Epithelial cell of esophagus (primary cell): Measurements from ENCODE around the gene PDK2.
A peak's percentile ranks its signal among the peaks of the same experiment; 100 is the strongest.

Source experiments
- DNase-seq: peaks from one replicate; pipeline ENCODE4 v3.0.0; 2010; ENCODE audit warnings: low read depth
- H3K4me3 ChIP-seq: 2 replicates; pipeline ENCODE4 v1.5.1; 2011; ENCODE audit warnings: mild to moderate bottlenecking, low read length, control low read depth
- CTCF ChIP-seq: IDR thresholded peaks from 2 replicates; pipeline ENCODE4 v1.5.1; 2011; ENCODE audit warnings: low read depth, mild to moderate bottlenecking, low read length, control low read depth, inconsistent platforms; ENCODE audit not compliant: insufficient read depth; ENCODE audit errors: missing control alignments

The PDK2 gene

DNA sequence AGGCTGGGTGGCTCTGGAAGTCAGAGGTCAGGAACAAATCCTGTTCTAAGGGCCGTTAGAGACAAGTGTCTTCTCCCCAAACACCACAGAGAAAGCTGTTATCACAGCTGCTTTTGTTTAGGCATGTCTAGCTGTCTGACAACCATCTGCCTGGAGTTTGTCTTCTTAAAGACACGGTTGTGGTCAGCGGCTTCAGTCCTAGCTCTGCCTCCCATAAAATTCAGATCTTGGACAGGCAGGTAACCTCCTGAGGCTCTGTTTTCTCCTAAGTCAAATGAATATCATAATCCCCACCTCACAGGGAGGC lies 41.5 kb upstream of the PDK2 start:
- H3K4me3 ChIP-seq = no peak overlapping the region
- DNase-seq = no peak

GRCh38 chr17:50055055-50055425 lies 40.1 kb upstream of the PDK2 start:
- DNase-seq = peak; percentile 91
- H3K4me3 ChIP-seq = peak overlapping the region; percentile 75
- no peak for TF ChIP-seq CTCF

More for the DNA sequence above, 41.5 kb upstream of the PDK2 start:
- TF ChIP-seq CTCF = no peak

GRCh38 chr17:50055426-50056216 lies 39.5 kb upstream of the PDK2 start, which contains the start of gene ITGA3:
Gene ITGA3 (plus strand): TSS chr17:50056110. CDS start chr17:50056440, 330 bp downstream.
- peak; percentile 96 for DNase-seq
- no peak for TF ChIP-seq CTCF
- H3K4me3 ChIP-seq = peak within 1 kb of the TSS; percentile 75

- H3K4me3 ChIP-seq = peak overlapping the region; percentile 75
- peak; percentile 76 for DNase-seq
- peak; percentile 42 for TF ChIP-seq CTCF
These were observed 38.8 kb upstream of the PDK2 start for GRCh38 chr17:50056217-50056960.

DNA sequence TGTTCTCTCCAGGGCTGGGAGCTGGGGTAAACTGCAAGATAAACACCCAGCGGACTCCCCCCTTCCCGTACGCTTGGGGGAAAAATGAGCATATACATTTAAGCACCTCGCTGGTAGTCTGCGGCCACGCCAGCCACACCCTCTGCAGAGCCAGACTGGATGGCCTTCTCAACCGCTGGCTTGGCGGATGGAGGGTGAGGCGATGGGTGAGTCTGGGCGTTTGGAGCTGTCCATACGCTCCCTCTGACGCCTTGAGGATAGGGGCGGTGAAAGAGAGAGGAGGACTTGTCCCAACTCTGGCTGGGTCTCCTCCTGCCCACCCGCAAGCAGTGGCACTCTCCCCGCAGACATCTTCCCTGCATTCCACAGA lies 38.2 kb upstream of the PDK2 start:
- peak; percentile 51 for DNase-seq
- H3K4me3 ChIP-seq = peak overlapping the region; percentile 75
- TF ChIP-seq CTCF = no peak

DNA sequence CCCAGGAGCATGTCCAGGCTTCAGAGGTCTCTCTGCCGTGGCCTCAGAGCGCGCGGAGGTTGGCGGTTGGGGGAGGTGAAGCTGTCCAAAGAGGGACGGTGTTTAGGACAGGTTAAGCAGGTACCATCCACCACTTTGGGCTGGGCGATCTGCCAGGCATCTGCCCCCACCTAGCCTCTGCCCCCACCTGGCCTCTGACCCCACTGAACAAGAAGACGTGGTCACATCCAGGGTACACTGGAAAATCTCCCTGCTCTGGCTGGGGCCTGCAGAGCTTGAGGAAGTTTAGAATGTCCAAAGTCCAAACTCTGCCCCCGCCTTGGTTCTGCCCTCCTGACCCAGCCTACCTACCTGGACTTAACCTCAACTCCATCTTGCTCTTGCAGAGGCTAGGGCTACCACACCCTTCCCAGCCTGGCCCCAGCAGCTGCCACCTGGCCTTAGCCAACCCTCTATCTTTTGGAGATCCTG lies 37.6 kb upstream of the PDK2 start:
- peak overlapping the region; percentile 75 for H3K4me3 ChIP-seq
- no peak for TF ChIP-seq CTCF
- DNase-seq = no peak
